MM.1S (cell line): ENCODE results near the gene ADARB1.

ENCODE experiments used
- CTCF ChIP-seq: fragments of 300-600 bp; sonication (generic); IDR thresholded peaks from 2 replicates; pipeline ENCODE4 v1.5.1; 2016; ENCODE audit warnings: antibody characterized with exemption, low read length, mixed read lengths
- EZH2 ChIP-seq: fragments of 300-600 bp; sonication (generic); optimal IDR thresholded peaks from 2 replicates; pipeline ENCODE3; 2017; ENCODE audit warnings: low read depth, mild to moderate bottlenecking, antibody characterized with exemption, low read length, mixed read lengths
- EZH2phosphoT487 ChIP-seq: fragments of 300-600 bp; sonication (generic); IDR thresholded peaks from 2 replicates; pipeline ENCODE4 v1.6.1; 2018; ENCODE audit warnings: antibody characterized with exemption, low read length

DNA sequence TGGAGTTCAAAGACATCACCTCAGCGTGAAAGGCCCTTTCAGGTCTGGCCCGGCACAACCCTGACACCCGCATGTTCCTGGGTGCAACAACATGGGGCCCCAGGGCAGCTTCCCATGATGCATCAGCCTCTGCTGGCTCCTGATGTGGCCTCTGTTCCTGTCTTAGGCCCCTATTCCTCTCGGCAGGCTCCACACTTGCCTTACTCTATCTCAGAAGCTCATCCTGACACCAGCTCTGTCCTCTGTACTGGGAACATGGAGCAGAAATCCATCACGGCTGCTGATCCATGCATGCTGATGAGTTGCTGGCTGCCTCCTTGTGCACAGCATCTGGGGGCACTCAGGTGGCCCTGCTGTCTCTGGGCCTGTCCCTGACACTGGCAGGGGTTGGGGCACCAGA lies 74.6 kb downstream of the ADARB1 start:
- TF ChIP-seq CTCF, result no peak
- TF ChIP-seq EZH2, result no peak
- no peak for TF ChIP-seq EZH2phosphoT487
